Measurements from ENCODE around the gene AXIN1. TPM values are rescaled to one million over a fixed set of nuclear protein-coding genes. Genes with fewer than 3 reads are reported as not detected.

The AXIN1 gene
- total RNA-seq, 1 experiment from 2014 or later = 50.3 TPM

DNA sequence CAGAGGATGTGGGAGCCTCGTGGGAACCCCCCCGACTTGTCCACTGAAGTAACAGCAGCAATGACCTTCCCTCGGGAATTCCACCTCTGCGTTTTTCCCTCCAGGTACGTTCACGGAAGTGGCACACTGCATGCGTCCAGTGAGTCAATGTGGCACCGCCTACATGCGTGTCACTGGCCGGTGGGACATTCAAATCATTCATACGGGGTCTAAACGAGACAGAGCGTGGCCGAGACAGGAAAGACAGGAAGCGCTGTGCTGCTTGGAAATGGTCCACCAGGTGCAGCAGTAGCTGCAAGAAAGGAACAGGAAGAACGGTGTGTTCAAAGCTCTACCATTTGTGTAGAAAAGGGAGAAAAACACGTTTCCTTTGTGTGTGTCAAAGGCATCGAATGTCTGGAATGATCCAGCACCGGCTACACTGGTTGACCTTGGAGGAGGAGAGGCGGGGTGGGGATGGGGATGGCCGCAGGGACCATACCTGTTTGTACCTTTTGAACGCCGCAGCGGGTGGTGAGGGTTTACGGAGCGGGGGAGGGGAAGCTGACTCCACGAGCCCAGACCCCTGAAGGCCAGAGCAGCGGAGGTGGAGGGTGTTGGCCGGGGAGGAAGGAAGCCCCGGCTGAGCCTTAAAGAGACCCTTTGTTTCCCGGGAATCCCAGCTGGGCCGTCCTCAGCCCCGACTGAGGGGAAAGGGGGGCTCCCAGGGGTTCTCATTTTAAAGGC is 31.0 kb upstream of the AXIN1 start (continued):
- TF ChIP-seq, protein P1, sequence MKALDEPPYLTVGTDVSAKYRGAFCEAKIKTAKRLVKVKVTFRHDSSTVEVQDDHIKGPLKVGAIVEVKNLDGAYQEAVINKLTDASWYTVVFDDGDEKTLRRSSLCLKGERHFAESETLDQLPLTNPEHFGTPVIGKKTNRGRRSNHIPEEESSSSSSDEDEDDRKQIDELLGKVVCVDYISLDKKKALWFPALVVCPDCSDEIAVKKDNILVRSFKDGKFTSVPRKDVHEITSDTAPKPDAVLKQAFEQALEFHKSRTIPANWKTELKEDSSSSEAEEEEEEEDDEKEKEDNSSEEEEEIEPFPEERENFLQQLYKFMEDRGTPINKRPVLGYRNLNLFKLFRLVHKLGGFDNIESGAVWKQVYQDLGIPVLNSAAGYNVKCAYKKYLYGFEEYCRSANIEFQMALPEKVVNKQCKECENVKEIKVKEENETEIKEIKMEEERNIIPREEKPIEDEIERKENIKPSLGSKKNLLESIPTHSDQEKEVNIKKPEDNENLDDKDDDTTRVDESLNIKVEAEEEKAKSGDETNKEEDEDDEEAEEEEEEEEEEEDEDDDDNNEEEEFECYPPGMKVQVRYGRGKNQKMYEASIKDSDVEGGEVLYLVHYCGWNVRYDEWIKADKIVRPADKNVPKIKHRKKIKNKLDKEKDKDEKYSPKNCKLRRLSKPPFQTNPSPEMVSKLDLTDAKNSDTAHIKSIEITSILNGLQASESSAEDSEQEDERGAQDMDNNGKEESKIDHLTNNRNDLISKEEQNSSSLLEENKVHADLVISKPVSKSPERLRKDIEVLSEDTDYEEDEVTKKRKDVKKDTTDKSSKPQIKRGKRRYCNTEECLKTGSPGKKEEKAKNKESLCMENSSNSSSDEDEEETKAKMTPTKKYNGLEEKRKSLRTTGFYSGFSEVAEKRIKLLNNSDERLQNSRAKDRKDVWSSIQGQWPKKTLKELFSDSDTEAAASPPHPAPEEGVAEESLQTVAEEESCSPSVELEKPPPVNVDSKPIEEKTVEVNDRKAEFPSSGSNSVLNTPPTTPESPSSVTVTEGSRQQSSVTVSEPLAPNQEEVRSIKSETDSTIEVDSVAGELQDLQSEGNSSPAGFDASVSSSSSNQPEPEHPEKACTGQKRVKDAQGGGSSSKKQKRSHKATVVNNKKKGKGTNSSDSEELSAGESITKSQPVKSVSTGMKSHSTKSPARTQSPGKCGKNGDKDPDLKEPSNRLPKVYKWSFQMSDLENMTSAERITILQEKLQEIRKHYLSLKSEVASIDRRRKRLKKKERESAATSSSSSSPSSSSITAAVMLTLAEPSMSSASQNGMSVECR (CRISPR knock-in tag; IDR thresholded peaks at IDR 0.05; ENCODE audit: borderline replicate concordance) = peak; percentile 54; the same call in 1 of the 2 replicates
- TF ChIP-seq USF1 (CRISPR knock-in tag; IDR thresholded peaks at IDR 0.05) (no peak), TP53 (CRISPR knock-in tag; IDR thresholded peaks at IDR 0.05) (peak; percentile 59; the same call in 1 of the 2 replicates), ZNF671 (CRISPR knock-in tag; IDR thresholded peaks at IDR 0.05) (no peak), ZNF416 (CRISPR knock-in tag; IDR thresholded peaks at IDR 0.05) (no peak), ZNF232 (CRISPR knock-in tag; IDR thresholded peaks at IDR 0.05) (0 out of 2 replicates have a peak, but pooled peaks have one; percentile 31), CREM (CRISPR knock-in tag; IDR thresholded peaks at IDR 0.05) (0 out of 2 replicates have a peak, but pooled peaks have one; percentile 33), ZBTB21 (CRISPR knock-in tag; IDR thresholded peaks at IDR 0.05; ENCODE audit: borderline replicate concordance) (peak; percentile 13; the same call in 1 of the 2 replicates), STAT6 (CRISPR knock-in tag; conservative IDR thresholded peaks at IDR 0.05; ENCODE audit: low read depth) (no peak), NFATC4 (CRISPR knock-in tag; IDR thresholded peaks at IDR 0.05) (no peak), MXD4 (CRISPR knock-in tag; IDR thresholded peaks at IDR 0.05; ENCODE audit: borderline replicate concordance) (no peak), ZNF121 (CRISPR knock-in tag; IDR thresholded peaks at IDR 0.05) (peak; percentile 75; the same call in 1 of the 2 replicates), MLX (CRISPR knock-in tag; IDR thresholded peaks at IDR 0.05) (no peak), ZNF219 (CRISPR knock-in tag; IDR thresholded peaks at IDR 0.05; ENCODE audit: borderline replicate concordance) (no peak), ZNF425 (CRISPR knock-in tag; conservative IDR thresholded peaks at IDR 0.05) (no peak), NFYB (CRISPR knock-in tag; conservative IDR thresholded peaks at IDR 0.05; ENCODE audit: low read depth) (no peak)
- TF ChIP-seq, protein P2, sequence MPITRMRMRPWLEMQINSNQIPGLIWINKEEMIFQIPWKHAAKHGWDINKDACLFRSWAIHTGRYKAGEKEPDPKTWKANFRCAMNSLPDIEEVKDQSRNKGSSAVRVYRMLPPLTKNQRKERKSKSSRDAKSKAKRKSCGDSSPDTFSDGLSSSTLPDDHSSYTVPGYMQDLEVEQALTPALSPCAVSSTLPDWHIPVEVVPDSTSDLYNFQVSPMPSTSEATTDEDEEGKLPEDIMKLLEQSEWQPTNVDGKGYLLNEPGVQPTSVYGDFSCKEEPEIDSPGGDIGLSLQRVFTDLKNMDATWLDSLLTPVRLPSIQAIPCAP (CRISPR knock-in tag; IDR thresholded peaks at IDR 0.05) = no peak
- TF ChIP-seq, protein P3, sequence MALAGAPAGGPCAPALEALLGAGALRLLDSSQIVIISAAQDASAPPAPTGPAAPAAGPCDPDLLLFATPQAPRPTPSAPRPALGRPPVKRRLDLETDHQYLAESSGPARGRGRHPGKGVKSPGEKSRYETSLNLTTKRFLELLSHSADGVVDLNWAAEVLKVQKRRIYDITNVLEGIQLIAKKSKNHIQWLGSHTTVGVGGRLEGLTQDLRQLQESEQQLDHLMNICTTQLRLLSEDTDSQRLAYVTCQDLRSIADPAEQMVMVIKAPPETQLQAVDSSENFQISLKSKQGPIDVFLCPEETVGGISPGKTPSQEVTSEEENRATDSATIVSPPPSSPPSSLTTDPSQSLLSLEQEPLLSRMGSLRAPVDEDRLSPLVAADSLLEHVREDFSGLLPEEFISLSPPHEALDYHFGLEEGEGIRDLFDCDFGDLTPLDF (CRISPR knock-in tag; IDR thresholded peaks at IDR 0.05) = no peak
- TF ChIP-seq, protein P4, sequence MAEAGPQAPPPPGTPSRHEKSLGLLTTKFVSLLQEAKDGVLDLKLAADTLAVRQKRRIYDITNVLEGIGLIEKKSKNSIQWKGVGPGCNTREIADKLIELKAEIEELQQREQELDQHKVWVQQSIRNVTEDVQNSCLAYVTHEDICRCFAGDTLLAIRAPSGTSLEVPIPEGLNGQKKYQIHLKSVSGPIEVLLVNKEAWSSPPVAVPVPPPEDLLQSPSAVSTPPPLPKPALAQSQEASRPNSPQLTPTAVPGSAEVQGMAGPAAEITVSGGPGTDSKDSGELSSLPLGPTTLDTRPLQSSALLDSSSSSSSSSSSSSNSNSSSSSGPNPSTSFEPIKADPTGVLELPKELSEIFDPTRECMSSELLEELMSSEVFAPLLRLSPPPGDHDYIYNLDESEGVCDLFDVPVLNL (CRISPR knock-in tag; IDR thresholded peaks at IDR 0.05; ENCODE audit: borderline replicate concordance, low read depth) = no peak
- TF ChIP-seq, protein P5, sequence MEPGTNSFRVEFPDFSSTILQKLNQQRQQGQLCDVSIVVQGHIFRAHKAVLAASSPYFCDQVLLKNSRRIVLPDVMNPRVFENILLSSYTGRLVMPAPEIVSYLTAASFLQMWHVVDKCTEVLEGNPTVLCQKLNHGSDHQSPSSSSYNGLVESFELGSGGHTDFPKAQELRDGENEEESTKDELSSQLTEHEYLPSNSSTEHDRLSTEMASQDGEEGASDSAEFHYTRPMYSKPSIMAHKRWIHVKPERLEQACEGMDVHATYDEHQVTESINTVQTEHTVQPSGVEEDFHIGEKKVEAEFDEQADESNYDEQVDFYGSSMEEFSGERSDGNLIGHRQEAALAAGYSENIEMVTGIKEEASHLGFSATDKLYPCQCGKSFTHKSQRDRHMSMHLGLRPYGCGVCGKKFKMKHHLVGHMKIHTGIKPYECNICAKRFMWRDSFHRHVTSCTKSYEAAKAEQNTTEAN (CRISPR knock-in tag; IDR thresholded peaks at IDR 0.05) = peak; percentile 63; the same call in 1 of the 2 replicates
- TF ChIP-seq, protein P6, sequence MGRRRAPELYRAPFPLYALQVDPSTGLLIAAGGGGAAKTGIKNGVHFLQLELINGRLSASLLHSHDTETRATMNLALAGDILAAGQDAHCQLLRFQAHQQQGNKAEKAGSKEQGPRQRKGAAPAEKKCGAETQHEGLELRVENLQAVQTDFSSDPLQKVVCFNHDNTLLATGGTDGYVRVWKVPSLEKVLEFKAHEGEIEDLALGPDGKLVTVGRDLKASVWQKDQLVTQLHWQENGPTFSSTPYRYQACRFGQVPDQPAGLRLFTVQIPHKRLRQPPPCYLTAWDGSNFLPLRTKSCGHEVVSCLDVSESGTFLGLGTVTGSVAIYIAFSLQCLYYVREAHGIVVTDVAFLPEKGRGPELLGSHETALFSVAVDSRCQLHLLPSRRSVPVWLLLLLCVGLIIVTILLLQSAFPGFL (CRISPR knock-in tag; IDR thresholded peaks at IDR 0.05; ENCODE audit: borderline replicate concordance) = no peak

All from WTC11 (cell line).